ENCODE results near the gene ZBTB24.

DNA sequence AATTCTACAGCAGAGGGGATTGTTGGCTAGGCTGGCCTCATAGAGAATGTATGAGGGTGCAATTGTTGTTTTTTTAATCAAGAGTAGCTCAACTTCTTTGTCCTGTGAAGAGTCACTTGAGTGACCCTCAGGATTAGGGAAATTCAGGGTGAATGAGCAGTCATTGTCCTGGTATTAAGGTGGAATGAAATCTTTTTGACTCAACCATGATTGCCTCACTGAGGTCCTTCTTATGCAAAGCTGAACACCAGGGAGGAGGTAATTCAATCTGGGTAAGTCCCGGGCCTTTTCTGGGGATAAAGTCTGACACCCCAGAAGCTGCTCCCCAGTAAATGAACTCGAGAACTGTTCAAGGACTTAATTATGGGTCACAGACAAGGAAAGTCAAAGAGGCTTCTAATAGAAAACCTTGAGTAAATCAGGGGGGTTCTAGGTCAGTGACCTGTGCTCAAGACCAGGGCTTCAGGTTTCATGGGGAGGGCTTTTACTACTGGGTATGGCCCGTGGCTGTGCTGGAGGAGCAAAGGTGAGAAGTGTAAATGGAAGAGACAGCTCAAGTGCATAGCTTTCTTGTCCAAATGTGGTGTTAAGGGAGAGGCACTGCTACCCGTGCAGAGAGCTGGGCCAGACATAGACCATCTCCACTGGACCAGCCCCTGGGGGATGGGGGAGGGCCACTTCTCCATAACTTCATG lies 25.3 kb upstream of the ZBTB24 start:
- TF ChIP-seq, protein P1, sequence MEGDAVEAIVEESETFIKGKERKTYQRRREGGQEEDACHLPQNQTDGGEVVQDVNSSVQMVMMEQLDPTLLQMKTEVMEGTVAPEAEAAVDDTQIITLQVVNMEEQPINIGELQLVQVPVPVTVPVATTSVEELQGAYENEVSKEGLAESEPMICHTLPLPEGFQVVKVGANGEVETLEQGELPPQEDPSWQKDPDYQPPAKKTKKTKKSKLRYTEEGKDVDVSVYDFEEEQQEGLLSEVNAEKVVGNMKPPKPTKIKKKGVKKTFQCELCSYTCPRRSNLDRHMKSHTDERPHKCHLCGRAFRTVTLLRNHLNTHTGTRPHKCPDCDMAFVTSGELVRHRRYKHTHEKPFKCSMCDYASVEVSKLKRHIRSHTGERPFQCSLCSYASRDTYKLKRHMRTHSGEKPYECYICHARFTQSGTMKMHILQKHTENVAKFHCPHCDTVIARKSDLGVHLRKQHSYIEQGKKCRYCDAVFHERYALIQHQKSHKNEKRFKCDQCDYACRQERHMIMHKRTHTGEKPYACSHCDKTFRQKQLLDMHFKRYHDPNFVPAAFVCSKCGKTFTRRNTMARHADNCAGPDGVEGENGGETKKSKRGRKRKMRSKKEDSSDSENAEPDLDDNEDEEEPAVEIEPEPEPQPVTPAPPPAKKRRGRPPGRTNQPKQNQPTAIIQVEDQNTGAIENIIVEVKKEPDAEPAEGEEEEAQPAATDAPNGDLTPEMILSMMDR (IDR thresholded peaks at IDR 0.05) = no peak
- TF ChIP-seq POLR2A (IDR thresholded peaks at IDR 0.05) = no peak

All from testis (tissue), 2 donors.